KOPT-K1 (cell line): ENCODE results near the gene RHBDL1.

Experiments used
- H3K27ac ChIP-seq: fragments of 200-600 bp; sonication (generic); 2 replicates; pipeline ENCODE4 v1.5.1; 2016; ENCODE audit warnings: antibody characterized with exemption, mild to moderate bottlenecking, low read depth, low read length; ENCODE audit not compliant: poor library complexity, severe bottlenecking
- H3K36me3 ChIP-seq: fragments of 200-600 bp; sonication (generic); 2 replicates; pipeline ENCODE4 v1.5.1; 2017; ENCODE audit warnings: antibody characterized with exemption, mild to moderate bottlenecking, low read length, moderate library complexity; ENCODE audit not compliant: insufficient read depth
- H3K9me3 ChIP-seq: fragments of 200-600 bp; sonication (generic); 2 replicates; pipeline ENCODE4 v1.5.1; 2017; ENCODE audit warnings: antibody characterized with exemption, low read length, mild to moderate bottlenecking; ENCODE audit not compliant: insufficient read depth, poor library complexity, severe bottlenecking

RHBDL1 gene

DNA sequence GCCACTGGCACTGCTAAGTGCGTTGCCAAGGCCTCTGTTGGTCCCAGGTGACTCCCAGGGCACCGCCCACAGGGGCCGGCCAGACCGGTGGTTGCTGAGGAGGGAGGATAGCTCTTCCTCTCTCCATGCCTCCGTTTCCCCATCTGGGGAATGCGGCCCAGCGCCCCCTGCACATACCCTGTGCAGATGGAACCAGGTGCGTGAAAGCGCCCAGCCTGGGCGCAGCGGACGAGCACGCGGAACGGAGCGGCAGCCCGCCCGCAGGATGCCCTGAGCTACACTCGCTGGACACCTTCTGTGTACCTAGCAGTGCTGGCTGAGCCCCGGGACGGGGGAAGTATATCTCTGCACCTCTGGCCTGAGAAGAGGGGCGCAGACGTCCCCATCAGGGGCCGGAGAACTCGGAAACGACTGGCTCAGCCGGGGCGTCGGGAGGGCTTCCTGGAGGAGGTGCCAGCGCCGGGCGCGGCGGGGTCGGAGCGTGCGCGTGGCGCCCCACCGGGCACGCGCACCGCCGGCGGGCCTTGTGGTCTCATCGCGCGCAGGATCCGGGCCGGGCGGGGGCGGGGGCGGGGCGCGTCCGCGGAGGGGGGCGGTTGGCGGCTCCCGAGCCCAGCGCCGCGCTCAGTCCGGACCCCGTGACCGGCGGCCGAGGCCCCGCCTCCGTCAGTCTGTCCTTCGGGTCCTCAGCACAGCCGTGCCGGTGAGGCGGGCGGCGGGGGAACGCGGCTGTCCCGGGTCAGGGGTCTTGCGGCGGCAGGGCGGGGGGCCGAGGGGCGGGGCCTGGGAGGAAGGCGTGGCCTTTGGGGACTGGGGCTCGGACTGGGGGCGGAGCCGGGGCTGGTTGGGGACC, 51.2 kb downstream of the RHBDL1 start, which contains the start of the genes CCDC78 and HAGHL:
CCDC78 (minus strand) TSS at position 6 of the 853 bp plus-strand sequence. CDS start 76 bp downstream, outside the sequence.
HAGHL (plus strand) TSS at position 669 of the 853 bp plus-strand sequence. CDS start 404 bp downstream, outside the sequence.
- H3K27ac ChIP-seq, result no peak within 1 kb of the TSS
- no peaks in the 10 kb centered on the region for H3K36me3 ChIP-seq
- H3K9me3 ChIP-seq, result no peaks in the 10 kb centered on the region

DNA sequence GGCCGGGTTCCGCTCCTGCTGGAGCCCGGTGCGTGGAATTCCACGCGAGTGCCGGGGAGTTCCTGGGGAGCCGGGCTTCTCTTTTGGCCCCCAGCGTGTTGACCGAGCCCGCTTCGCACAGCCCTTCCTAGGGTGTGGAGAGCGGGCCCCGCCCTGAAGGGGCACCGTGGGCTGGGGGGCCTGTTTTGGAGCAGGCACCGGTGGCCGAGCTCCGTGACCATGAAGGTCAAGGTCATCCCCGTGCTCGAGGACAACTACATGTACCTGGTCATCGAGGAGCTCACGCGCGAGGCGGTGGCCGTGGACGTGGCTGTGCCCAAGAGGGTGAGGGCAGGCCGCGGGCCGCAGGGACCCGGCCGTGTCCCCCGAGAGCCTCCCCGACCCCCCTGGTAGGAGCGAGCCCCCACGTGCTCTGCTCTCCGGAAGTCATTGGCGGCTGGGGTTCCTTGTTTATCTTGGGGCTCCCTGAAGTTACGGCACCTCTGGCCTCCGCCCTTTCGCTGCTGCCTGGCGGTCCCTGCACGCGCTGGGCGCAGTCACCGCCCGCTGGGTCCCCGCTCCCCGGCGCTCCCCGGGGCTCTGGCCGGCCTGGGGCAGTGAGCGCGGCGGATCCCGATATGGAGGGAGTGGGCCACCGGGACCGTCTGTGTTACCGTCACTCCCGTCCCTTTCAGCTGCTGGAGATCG, 52.0 kb downstream of the RHBDL1 start:
- H3K9me3 ChIP-seq, result no peaks in the 10 kb centered on the region
- H3K27ac ChIP-seq, result no peak overlapping the region
- H3K36me3 ChIP-seq, result peaks cover 1% of the 10 kb centered on the region; the same call in 1 of the 2 replicates
